ENCODE measurements around the gene GCNT2. TPM values are rescaled to one million over a fixed set of nuclear protein-coding genes. Genes with fewer than 3 reads are reported as not detected.

The GCNT2 gene
- total and polyA plus RNA-seq, 7 experiments from 2014 or later: 0.45 to 8.5 (median 3.6) TPM

DNA sequence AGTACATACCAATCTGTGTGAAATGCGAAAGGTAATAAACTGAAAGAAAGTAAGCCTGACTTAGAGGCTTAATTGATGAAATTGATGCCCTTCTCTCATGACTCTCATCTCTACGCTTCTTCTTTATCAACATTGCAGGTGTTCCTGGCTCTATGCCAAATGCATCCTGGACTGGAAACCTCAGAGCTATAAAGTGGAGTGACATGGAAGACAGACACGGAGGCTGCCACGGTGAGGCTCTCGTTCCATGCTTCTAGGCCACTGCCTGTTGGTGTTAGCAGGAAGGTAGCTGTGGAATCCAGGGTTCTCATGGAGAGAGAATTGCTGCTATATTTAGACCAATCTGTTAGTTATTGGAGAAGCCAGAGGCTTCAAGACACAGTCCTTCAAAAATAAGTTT, 100.1 kb downstream of the GCNT2 start:
- ChIA-PET POLR2A (no interaction called here), CTCF (no interaction called here)
- H3K4me3 Mint-ChIP-seq: no peak overlapping the region

DNA sequence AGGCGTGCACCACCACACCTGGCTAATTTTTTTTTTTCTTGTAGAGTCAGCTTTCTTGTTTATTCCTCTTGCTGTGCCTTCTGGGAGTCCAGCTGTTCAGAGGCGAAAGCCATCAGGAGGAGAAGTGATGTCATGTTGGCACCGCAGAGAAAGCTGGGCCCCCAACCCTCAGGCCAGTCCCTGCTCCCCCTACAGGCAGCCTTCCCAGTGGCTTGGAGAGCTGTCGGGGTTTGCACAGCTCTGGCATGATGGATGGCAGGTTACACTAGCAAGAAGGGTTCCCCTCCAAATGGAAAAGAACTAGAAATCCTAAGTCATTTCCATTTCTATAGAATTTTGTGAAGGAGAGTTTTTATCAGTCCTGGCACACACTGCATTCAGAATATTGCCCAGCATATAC, 100.7 kb downstream of the GCNT2 start:
- ChIA-PET POLR2A (no interaction called here), CTCF (interaction anchor here (0.5 kb wide), 1 partner anchor 874 kb away, joined by 3 read pairs; no protein-coding TSS in a partner anchor)
- Mint-ChIP-seq H3K4me3 (no peak overlapping the region), H3K36me3 (peaks cover 12 to 57% (median 45%) of the 10 kb centered on the region in 5 donors), H3K9me3 (peaks cover 0 to 5% (median 2%) of the 10 kb centered on the region in 11 donors), H3K27me3 (no peaks in the 10 kb centered on the region), H3K4me1 (peaks cover 0 to 3% (median 0%) of the 10 kb centered on the region in 7 donors), H3K27ac (no peak overlapping the region)
- intact Hi-C loops (cut with micrococcal nuclease): no loop called here
- Histone ChIP-seq H3K4me1 (ENCODE audit: control insufficient read depth in 2 of 2, insufficient read depth in 2 of 2, low read length in 2 of 2) (no peaks in the 10 kb centered on the region), H3K9me3 (ENCODE audit: control insufficient read depth in 2 of 3, low read length in 3 of 3) (no peaks in the 10 kb centered on the region), H3K27me3 (ENCODE audit: control insufficient read depth in 2 of 2, insufficient read depth in 2 of 2, low read length in 2 of 2) (no peaks in the 10 kb centered on the region), H3K36me3 (ENCODE audit: control insufficient read depth in 2 of 3, insufficient read depth in 3 of 3, low read length in 3 of 3) (peaks cover 0 to 12% (median 0%) of the 10 kb centered on the region in 3 experiments), H3K4me3 (ENCODE audit: low read length) (no peak overlapping the region), H3K27ac (ENCODE audit: low read depth, low read length) (no peak overlapping the region)
- no peak for DNase-seq
- no peak for ATAC-seq

More for the DNA sequence above, 100.1 kb downstream of the GCNT2 start:
- Histone ChIP-seq H3K27ac (ENCODE audit: low read depth, low read length) (no peak overlapping the region), H3K27me3 (ENCODE audit: control insufficient read depth in 2 of 2, insufficient read depth in 2 of 2, low read length in 2 of 2) (no peaks in the 10 kb centered on the region), H3K4me3 (ENCODE audit: low read length) (no peak overlapping the region), H3K9me3 (ENCODE audit: control insufficient read depth in 2 of 3, low read length in 3 of 3) (no peaks in the 10 kb centered on the region), H3K36me3 (ENCODE audit: control insufficient read depth in 2 of 3, insufficient read depth in 3 of 3, low read length in 3 of 3) (peaks cover 0 to 12% (median 0%) of the 10 kb centered on the region in 3 experiments), H3K4me1 (ENCODE audit: control insufficient read depth in 2 of 2, insufficient read depth in 2 of 2, low read length in 2 of 2) (no peaks in the 10 kb centered on the region)
- Mint-ChIP-seq H3K36me3 (peaks cover 12 to 55% (median 40%) of the 10 kb centered on the region in 5 donors), H3K27ac (no peak overlapping the region), H3K9me3 (peaks cover 0 to 5% (median 2%) of the 10 kb centered on the region in 11 donors), H3K4me1 (peaks cover 0 to 3% (median 0%) of the 10 kb centered on the region in 7 donors), H3K27me3 (no peaks in the 10 kb centered on the region)
- no peak for DNase-seq
- intact Hi-C loops (cut with micrococcal nuclease): no loop called here
- no peak for ATAC-seq

DNA sequence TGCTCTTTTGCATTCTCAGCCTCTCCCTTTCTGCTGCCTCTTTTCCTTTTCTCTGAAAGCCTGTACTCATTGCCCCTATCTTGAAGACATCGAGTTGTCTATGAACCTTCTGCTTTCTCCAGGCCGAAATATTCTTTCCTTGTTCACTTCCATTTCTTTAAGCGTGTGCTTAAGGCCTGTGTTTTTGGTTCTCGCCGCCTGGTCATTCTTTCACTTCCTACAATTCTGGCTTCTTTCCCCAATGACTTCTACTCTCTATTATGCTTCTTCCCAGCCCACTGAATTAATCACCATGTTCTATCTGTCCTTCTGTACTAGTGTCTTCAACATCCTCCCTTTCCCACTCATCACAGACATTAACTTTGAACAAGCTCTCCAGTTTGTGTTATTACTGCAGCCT, 103.7 kb downstream of the GCNT2 start:
- Histone ChIP-seq H3K36me3 (ENCODE audit: control insufficient read depth in 2 of 3, insufficient read depth in 3 of 3, low read length in 3 of 3) (peaks cover 0 to 12% (median 0%) of the 10 kb centered on the region in 3 experiments), H3K9me3 (ENCODE audit: control insufficient read depth in 2 of 3, low read length in 3 of 3) (no peaks in the 10 kb centered on the region), H3K27me3 (ENCODE audit: control insufficient read depth in 2 of 2, insufficient read depth in 2 of 2, low read length in 2 of 2) (no peaks in the 10 kb centered on the region), H3K4me3 (ENCODE audit: low read length) (no peak overlapping the region), H3K27ac (ENCODE audit: low read depth, low read length) (no peak overlapping the region), H3K4me1 (ENCODE audit: control insufficient read depth in 2 of 2, insufficient read depth in 2 of 2, low read length in 2 of 2) (no peaks in the 10 kb centered on the region)
- DNase-seq (no peak), ATAC-seq (no peak)
- peaks cover 0 to 5% (median 2%) of the 10 kb centered on the region in 11 donors for H3K9me3 Mint-ChIP-seq
- intact Hi-C loops (cut with micrococcal nuclease): no loop called here
- no peak overlapping the region for H3K4me3 Mint-ChIP-seq
- POLR2A ChIA-PET: no interaction called here
- H3K36me3 Mint-ChIP-seq: peaks cover 12 to 60% (median 49%) of the 10 kb centered on the region in 5 donors
- CTCF ChIA-PET: no interaction called here
- H3K4me1 Mint-ChIP-seq: peaks cover 0 to 3% (median 0%) of the 10 kb centered on the region in 7 donors
- H3K27me3 Mint-ChIP-seq: no peaks in the 10 kb centered on the region
- H3K27ac Mint-ChIP-seq: no peak overlapping the region

DNA sequence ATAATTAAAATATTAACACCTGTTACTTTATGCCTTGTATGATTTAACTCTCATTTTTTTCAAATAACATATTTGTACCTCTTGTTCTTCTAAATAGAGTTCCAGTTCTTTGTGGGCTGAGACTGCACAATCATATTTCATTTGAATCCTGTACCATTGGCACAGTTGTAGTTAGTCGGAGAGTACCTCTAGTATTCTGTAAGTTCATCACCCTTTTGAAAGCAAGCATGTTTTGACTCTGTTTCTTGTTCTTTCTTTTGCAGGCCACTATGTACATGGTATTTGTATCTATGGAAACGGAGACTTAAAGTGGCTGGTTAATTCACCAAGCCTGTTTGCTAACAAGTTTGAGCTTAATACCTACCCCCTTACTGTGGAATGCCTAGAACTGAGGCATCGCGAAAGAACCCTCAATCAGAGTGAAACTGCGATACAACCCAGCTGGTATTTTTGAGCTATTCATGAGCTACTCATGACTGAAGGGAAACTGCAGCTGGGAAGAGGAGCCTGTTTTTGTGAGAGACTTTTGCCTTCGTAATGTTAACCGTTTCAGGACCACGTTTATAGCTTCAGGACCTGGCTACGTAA, 105.1 kb downstream of the GCNT2 start:
- POLR2A ChIA-PET: no interaction called here
- peaks cover 9 to 57% (median 43%) of the 10 kb centered on the region in 5 donors for H3K36me3 Mint-ChIP-seq
- peaks cover 0 to 3% (median 0%) of the 10 kb centered on the region in 7 donors for H3K4me1 Mint-ChIP-seq
- H3K27ac ChIP-seq (ENCODE audit: low read depth, low read length): no peak overlapping the region
- no peaks in the 10 kb centered on the region for H3K27me3 ChIP-seq (ENCODE audit: control insufficient read depth in 2 of 2, insufficient read depth in 2 of 2, low read length in 2 of 2)
- H3K9me3 ChIP-seq (ENCODE audit: control insufficient read depth in 2 of 3, low read length in 3 of 3): no peaks in the 10 kb centered on the region
- H3K9me3 Mint-ChIP-seq: peaks cover 0 to 5% (median 2%) of the 10 kb centered on the region in 11 donors
- peaks cover 0 to 12% (median 0%) of the 10 kb centered on the region in 3 experiments for H3K36me3 ChIP-seq (ENCODE audit: control insufficient read depth in 2 of 3, insufficient read depth in 3 of 3, low read length in 3 of 3)
- no peak overlapping the region for H3K27ac Mint-ChIP-seq
- DNase-seq: no peak
- H3K4me3 Mint-ChIP-seq: no peak overlapping the region
- H3K4me1 ChIP-seq (ENCODE audit: control insufficient read depth in 2 of 2, insufficient read depth in 2 of 2, low read length in 2 of 2): no peaks in the 10 kb centered on the region
- no peak for ATAC-seq
- intact Hi-C loops (cut with micrococcal nuclease): no loop called here
- H3K4me3 ChIP-seq (ENCODE audit: low read length): no peak overlapping the region
- CTCF ChIA-PET: no interaction called here
- H3K27me3 Mint-ChIP-seq: no peaks in the 10 kb centered on the region

DNA sequence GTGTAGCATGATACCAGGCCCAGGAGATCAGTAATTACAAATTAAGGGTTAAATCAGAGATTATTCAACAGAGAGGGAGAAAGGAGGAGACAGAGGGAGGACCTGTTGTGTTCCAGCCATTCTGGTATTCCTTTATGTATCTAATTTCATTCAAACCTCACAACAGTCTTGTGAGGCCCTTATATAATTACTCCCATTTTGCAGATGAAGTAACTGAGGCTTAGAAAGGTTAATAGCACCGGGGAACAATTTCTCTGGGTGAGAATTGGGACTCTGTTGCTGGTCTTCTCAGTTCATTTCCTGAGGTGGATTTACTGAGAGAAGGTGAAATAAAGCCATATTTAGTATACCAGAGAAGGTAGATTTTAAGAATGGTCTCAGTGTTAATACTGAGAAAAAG, 106.6 kb downstream of the GCNT2 start:
- Histone ChIP-seq H3K36me3 (ENCODE audit: control insufficient read depth in 2 of 3, insufficient read depth in 3 of 3, low read length in 3 of 3) (no peaks in the 10 kb centered on the region), H3K9me3 (ENCODE audit: control insufficient read depth in 2 of 3, low read length in 3 of 3) (no peaks in the 10 kb centered on the region), H3K4me1 (ENCODE audit: control insufficient read depth in 2 of 2, insufficient read depth in 2 of 2, low read length in 2 of 2) (no peaks in the 10 kb centered on the region), H3K27me3 (ENCODE audit: control insufficient read depth in 2 of 2, insufficient read depth in 2 of 2, low read length in 2 of 2) (no peaks in the 10 kb centered on the region), H3K4me3 (ENCODE audit: low read length) (no peak overlapping the region), H3K27ac (ENCODE audit: low read depth, low read length) (no peak overlapping the region)
- Mint-ChIP-seq H3K4me1 (peaks cover 0 to 3% (median 0%) of the 10 kb centered on the region in 7 donors), H3K27ac (no peak overlapping the region), H3K36me3 (peaks cover 8 to 44% (median 31%) of the 10 kb centered on the region in 5 donors), H3K4me3 (no peak overlapping the region), H3K9me3 (peaks cover 0 to 5% (median 2%) of the 10 kb centered on the region in 11 donors), H3K27me3 (no peaks in the 10 kb centered on the region)
- ATAC-seq: no peak
- DNase-seq: no peak
- CTCF ChIA-PET: no interaction called here
- POLR2A ChIA-PET: no interaction called here
- intact Hi-C loops (cut with micrococcal nuclease): no loop called here

DNA sequence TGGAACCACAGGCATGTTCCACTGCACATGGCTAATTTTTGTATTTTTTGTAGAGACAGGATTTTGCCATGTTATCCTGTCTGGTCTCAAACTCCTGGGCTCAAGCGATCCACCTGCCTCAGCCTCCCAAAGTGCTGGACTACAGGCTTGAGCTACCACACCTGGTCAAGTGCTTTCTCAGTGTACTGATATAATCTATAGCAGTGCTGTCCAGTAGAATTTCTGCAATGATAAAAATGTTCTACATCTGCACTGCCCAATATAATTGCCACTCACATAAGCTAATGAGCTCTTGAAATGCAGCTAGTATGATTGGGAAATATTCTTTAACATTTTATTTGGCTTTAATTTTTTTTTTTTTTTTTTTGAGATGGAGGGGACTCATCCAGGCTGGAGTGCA, 109.0 kb downstream of the GCNT2 start:
- ATAC-seq (no peak), DNase-seq (no peak)
- Histone ChIP-seq H3K9me3 (ENCODE audit: control insufficient read depth in 2 of 3, low read length in 3 of 3) (no peaks in the 10 kb centered on the region), H3K27ac (ENCODE audit: low read depth, low read length) (no peak overlapping the region), H3K36me3 (ENCODE audit: control insufficient read depth in 2 of 3, insufficient read depth in 3 of 3, low read length in 3 of 3) (no peaks in the 10 kb centered on the region), H3K27me3 (ENCODE audit: control insufficient read depth in 2 of 2, insufficient read depth in 2 of 2, low read length in 2 of 2) (no peaks in the 10 kb centered on the region), H3K4me3 (ENCODE audit: low read length) (no peak overlapping the region), H3K4me1 (ENCODE audit: control insufficient read depth in 2 of 2, insufficient read depth in 2 of 2, low read length in 2 of 2) (no peaks in the 10 kb centered on the region)
- H3K27me3 Mint-ChIP-seq: no peaks in the 10 kb centered on the region
- peaks cover 0 to 20% (median 10%) of the 10 kb centered on the region in 5 donors for H3K36me3 Mint-ChIP-seq
- H3K27ac Mint-ChIP-seq: no peak overlapping the region
- H3K9me3 Mint-ChIP-seq: peaks cover 0 to 2% (median 0%) of the 10 kb centered on the region in 11 donors
- intact Hi-C loops (cut with micrococcal nuclease): no loop called here
- ChIA-PET POLR2A (no interaction called here), CTCF (no interaction called here)
- no peak overlapping the region for H3K4me3 Mint-ChIP-seq
- H3K4me1 Mint-ChIP-seq: peaks cover 0 to 6% (median 0%) of the 10 kb centered on the region in 7 donors

DNA sequence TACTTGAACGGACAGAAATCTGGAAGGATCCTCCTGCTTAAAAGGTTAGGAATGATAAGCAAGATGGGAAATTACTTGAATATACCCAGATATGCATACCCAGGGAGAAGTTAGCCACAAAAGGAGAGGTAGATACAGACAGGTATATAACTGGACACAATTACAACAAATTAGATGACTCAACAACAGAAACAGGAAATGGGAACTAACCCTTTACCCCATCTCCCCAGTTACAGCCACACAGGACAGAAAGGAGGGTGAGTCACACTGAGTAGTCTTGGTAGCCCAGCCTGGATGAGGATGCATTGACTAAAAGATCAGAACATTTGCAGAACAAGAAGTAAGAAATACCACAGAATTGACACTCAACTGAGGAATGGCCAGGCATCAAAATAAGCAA, 112.1 kb downstream of the GCNT2 start:
- Mint-ChIP-seq H3K36me3 (no peaks in the 10 kb centered on the region), H3K27me3 (peaks cover 0 to 3% (median 0%) of the 10 kb centered on the region in 5 donors), H3K9me3 (peaks cover 0 to 10% (median 0%) of the 10 kb centered on the region in 11 donors), H3K4me3 (no peak overlapping the region), H3K27ac (no peak overlapping the region), H3K4me1 (peaks cover 0 to 6% (median 0%) of the 10 kb centered on the region in 7 donors)
- no peaks in the 10 kb centered on the region for H3K27me3 ChIP-seq (ENCODE audit: control insufficient read depth in 2 of 2, insufficient read depth in 2 of 2, low read length in 2 of 2)
- intact Hi-C loops (cut with micrococcal nuclease): no loop called here
- ChIA-PET CTCF (no interaction called here), POLR2A (no interaction called here)
- H3K9me3 ChIP-seq (ENCODE audit: control insufficient read depth in 2 of 3, low read length in 3 of 3): no peaks in the 10 kb centered on the region
- ATAC-seq: peak; percentile 96
- no peak overlapping the region for H3K27ac ChIP-seq (ENCODE audit: low read depth, low read length)
- H3K4me3 ChIP-seq (ENCODE audit: low read length): no peak overlapping the region
- no peaks in the 10 kb centered on the region for H3K36me3 ChIP-seq (ENCODE audit: control insufficient read depth in 2 of 3, insufficient read depth in 3 of 3, low read length in 3 of 3)
- no peaks in the 10 kb centered on the region for H3K4me1 ChIP-seq (ENCODE audit: control insufficient read depth in 2 of 2, insufficient read depth in 2 of 2, low read length in 2 of 2)
- DNase-seq: no peak

All from naive thymus-derived CD4-positive, alpha-beta T cell (primary cell).